Measurements from ENCODE around the gene SRPK1.

The SRPK1 gene

DNA sequence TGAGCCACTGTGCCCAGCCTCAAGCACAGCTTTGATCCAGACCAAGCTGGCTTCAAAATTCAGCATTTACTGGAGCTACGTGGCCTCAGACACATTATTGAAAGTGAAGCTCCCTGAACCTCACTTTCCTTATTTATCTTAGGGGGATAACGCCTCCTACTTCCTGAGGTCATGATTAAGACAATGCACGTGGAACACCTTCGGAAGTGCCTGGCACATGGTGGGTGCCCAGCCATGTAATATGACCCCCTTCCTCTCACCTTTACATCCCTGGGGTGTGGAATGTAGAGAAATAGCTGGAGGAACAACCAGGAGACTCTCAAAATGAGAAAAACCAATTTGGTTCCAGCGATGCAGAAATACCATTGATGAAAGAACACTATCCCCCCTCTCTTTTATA is 122.2 kb downstream of the SRPK1 start:
- no peak overlapping the region for H3K18ac ChIP-seq (ENCODE audit: low read length)
- H3K27me3 ChIP-seq (ENCODE audit: insufficient read depth, low read length), result no peaks in the 10 kb centered on the region
- H2AFZ ChIP-seq (ENCODE audit: insufficient read depth, low read length, poor library complexity), result no peak overlapping the region
- H4K12ac ChIP-seq (ENCODE audit: low read depth, low read length), result no peak overlapping the region
- no peak overlapping the region for H3K4me2 ChIP-seq (ENCODE audit: low read length)
- WGBS (ENCODE audit: extremely low coverage, insufficient coverage, insufficient read length), result no CpG with 5 or more reads among the region's 5 CpGs
- H4K8ac ChIP-seq (ENCODE audit: low read depth, low read length), result no peak overlapping the region
- H3K9ac ChIP-seq (ENCODE audit: low read length), result no peak overlapping the region
- H2BK120ac ChIP-seq (ENCODE audit: insufficient read depth, low read length, poor library complexity), result no peak overlapping the region
- H3K9me3 ChIP-seq (ENCODE audit: insufficient read depth, low read depth, low read length), result no peaks in the 10 kb centered on the region
- DNase-seq, result no peak
- no peak overlapping the region for H2BK5ac ChIP-seq (ENCODE audit: low read depth, low read length, poor library complexity)
- no peak overlapping the region for H4K91ac ChIP-seq (ENCODE audit: low read depth, low read length)
- H3K14ac ChIP-seq (ENCODE audit: low read length), result no peak overlapping the region
- no peaks in the 10 kb centered on the region for H3K79me2 ChIP-seq (ENCODE audit: control insufficient read depth, insufficient read depth, low read length, poor library complexity)
- H3K4me1 ChIP-seq (ENCODE audit: control insufficient read depth in 1 of 2, insufficient read depth in 2 of 2, low read length in 2 of 2), result no peaks in the 10 kb centered on the region
- no peak overlapping the region for H2AK5ac ChIP-seq (ENCODE audit: low read length)
- no peaks in the 10 kb centered on the region for H3K36me3 ChIP-seq (ENCODE audit: control insufficient read depth in 1 of 2, insufficient read depth in 2 of 2, low read length in 2 of 2)
- H3K23ac ChIP-seq (ENCODE audit: low read length), result no peak overlapping the region
- H3K27ac ChIP-seq (ENCODE audit: low read depth, low read length), result no peak overlapping the region
- no peaks in the 10 kb centered on the region for H3K79me1 ChIP-seq (ENCODE audit: low read length)
- no peak overlapping the region for H3K4ac ChIP-seq (ENCODE audit: low read depth, low read length)
- no peak overlapping the region for H3K4me3 ChIP-seq (ENCODE audit: low read depth, low read length)
- H2BK12ac ChIP-seq (ENCODE audit: low read length), result no peak overlapping the region

DNA sequence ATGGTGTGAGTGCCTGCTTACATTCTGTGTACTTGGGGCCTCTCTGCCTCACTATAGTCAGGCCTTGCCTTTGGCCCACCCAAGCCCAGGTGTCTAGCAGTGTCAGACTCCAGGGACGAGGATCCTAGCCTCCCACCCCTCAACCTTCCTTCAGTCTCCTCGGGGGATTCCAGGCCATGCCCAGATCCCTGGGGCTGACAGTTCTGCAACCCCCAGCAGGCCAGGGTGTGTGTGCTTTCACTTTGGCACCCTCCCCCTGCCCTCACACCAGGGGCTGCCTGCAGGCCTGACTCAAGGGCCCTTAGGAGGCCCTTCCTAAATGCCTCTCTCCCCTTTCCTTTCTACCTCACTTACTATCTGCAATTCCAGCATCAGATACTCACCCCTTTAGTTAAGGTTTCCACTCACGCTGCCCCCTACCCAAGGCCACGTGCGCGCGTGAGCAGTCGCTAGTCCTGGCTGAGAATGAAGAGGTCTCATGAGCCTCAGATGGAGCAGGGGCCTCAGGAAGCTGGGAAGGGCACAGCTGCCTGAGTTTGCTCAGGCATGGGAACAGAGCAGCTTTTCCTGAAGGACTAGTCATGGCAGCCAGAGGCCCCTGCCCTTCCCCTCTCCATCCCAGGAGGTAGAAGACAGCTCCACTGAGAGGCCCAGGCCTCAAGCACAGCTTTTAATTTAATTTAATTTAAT is 122.9 kb downstream of the SRPK1 start:
- Histone ChIP-seq H3K27me3 (ENCODE audit: insufficient read depth, low read length) (no peaks in the 10 kb centered on the region), H3K4me1 (ENCODE audit: control insufficient read depth in 1 of 2, insufficient read depth in 2 of 2, low read length in 2 of 2) (no peaks in the 10 kb centered on the region), H2BK12ac (ENCODE audit: low read length) (no peak overlapping the region), H3K23ac (ENCODE audit: low read length) (no peak overlapping the region), H4K12ac (ENCODE audit: low read depth, low read length) (no peak overlapping the region), H3K18ac (ENCODE audit: low read length) (no peak overlapping the region), H4K8ac (ENCODE audit: low read depth, low read length) (no peak overlapping the region), H3K14ac (ENCODE audit: low read length) (no peak overlapping the region), H3K36me3 (ENCODE audit: control insufficient read depth in 1 of 2, insufficient read depth in 2 of 2, low read length in 2 of 2) (no peaks in the 10 kb centered on the region), H3K79me2 (ENCODE audit: control insufficient read depth, insufficient read depth, low read length, poor library complexity) (no peaks in the 10 kb centered on the region), H4K91ac (ENCODE audit: low read depth, low read length) (no peak overlapping the region), H3K27ac (ENCODE audit: low read depth, low read length) (no peak overlapping the region), H2BK120ac (ENCODE audit: insufficient read depth, low read length, poor library complexity) (no peak overlapping the region), H3K4ac (ENCODE audit: low read depth, low read length) (no peak overlapping the region), H2BK5ac (ENCODE audit: low read depth, low read length, poor library complexity) (no peak overlapping the region), H3K9ac (ENCODE audit: low read length) (peak overlapping the region; percentile 20), H3K9me3 (ENCODE audit: insufficient read depth, low read depth, low read length) (no peaks in the 10 kb centered on the region), H3K4me3 (ENCODE audit: low read depth, low read length) (no peak overlapping the region), H3K79me1 (ENCODE audit: low read length) (no peaks in the 10 kb centered on the region), H2AFZ (ENCODE audit: insufficient read depth, low read length, poor library complexity) (no peak overlapping the region), H2AK5ac (ENCODE audit: low read length) (no peak overlapping the region), H3K4me2 (ENCODE audit: low read length) (no peak overlapping the region)
- no peak for DNase-seq
- WGBS (ENCODE audit: extremely low coverage, insufficient coverage, insufficient read length), result no CpG with 5 or more reads among the region's 8 CpGs

DNA sequence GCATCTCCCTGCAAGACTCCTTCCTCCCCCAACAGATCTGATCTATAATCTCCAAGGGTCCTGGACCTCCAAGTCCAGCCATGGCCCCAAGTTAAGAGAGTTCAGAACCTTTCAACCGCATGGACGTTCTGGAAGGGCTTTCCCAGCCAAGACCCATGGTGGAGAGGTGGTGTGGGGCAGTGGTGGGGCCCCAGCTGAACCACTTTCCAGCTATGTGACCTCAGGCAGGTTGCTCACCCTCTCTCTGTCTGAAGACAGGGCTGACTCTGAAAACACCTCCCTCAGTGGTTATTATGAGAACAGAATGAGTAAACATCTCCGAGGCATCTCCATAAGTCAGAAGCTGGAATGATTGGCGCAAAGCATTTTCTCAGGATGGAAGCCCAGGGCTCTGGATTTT is 124.7 kb downstream of the SRPK1 start:
- Histone ChIP-seq H4K91ac (ENCODE audit: low read depth, low read length) (no peak overlapping the region), H3K9me3 (ENCODE audit: insufficient read depth, low read depth, low read length) (no peaks in the 10 kb centered on the region), H3K9ac (ENCODE audit: low read length) (no peak overlapping the region), H3K23ac (ENCODE audit: low read length) (no peak overlapping the region), H4K8ac (ENCODE audit: low read depth, low read length) (no peak overlapping the region), H2BK12ac (ENCODE audit: low read length) (no peak overlapping the region), H3K4ac (ENCODE audit: low read depth, low read length) (no peak overlapping the region), H3K4me1 (ENCODE audit: control insufficient read depth in 1 of 2, insufficient read depth in 2 of 2, low read length in 2 of 2) (no peaks in the 10 kb centered on the region), H2AFZ (ENCODE audit: insufficient read depth, low read length, poor library complexity) (no peak overlapping the region), H3K14ac (ENCODE audit: low read length) (no peak overlapping the region), H2AK5ac (ENCODE audit: low read length) (no peak overlapping the region), H2BK120ac (ENCODE audit: insufficient read depth, low read length, poor library complexity) (no peak overlapping the region), H3K79me2 (ENCODE audit: control insufficient read depth, insufficient read depth, low read length, poor library complexity) (no peaks in the 10 kb centered on the region), H3K18ac (ENCODE audit: low read length) (no peak overlapping the region), H3K79me1 (ENCODE audit: low read length) (no peaks in the 10 kb centered on the region), H3K27me3 (ENCODE audit: insufficient read depth, low read length) (no peaks in the 10 kb centered on the region), H2BK5ac (ENCODE audit: low read depth, low read length, poor library complexity) (no peak overlapping the region), H3K4me3 (ENCODE audit: low read depth, low read length) (no peak overlapping the region), H3K36me3 (ENCODE audit: control insufficient read depth in 1 of 2, insufficient read depth in 2 of 2, low read length in 2 of 2) (no peaks in the 10 kb centered on the region), H3K4me2 (ENCODE audit: low read length) (no peak overlapping the region), H3K27ac (ENCODE audit: low read depth, low read length) (no peak overlapping the region), H4K12ac (ENCODE audit: low read depth, low read length) (no peak overlapping the region)
- no CpG with 5 or more reads among the region's 4 CpGs for WGBS (ENCODE audit: extremely low coverage, insufficient coverage, insufficient read length)
- DNase-seq, result no peak

DNA sequence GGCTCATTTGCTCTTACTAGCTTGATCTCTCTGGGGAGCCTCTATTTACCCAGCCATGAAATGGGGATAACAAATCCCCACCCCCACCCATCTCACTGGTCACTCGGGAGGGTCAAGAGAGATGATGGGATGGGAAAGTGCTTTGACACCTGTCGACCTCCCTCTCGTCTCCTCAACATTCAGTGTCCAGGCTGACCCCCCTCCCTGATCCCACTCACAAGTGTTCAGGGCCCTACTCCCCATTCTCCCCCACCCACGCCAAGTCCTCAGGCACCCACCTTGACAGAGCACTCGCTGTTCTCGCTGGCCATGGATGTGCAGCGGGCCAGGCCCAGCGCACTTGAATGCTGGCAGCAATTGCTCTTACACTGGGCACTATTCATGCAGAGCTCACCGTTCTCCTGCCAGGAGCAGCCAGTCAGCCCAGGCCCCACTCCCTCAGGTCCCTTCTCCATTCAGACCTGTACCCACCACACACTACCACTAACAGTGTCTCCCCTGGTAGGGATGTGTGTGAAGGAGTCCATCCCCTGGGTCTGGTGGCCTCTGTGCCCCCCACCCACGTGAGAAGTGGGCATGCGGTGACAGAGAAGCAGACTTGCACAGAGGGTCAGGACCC is 125.3 kb downstream of the SRPK1 start:
- H3K9ac ChIP-seq (ENCODE audit: low read length), result no peak overlapping the region
- no peak overlapping the region for H3K23ac ChIP-seq (ENCODE audit: low read length)
- WGBS (ENCODE audit: extremely low coverage, insufficient coverage, insufficient read length), result no CpG with 5 or more reads among the region's 11 CpGs

More for the DNA sequence above, 125.3 kb downstream of the SRPK1 start:
- Histone ChIP-seq H2BK120ac (ENCODE audit: insufficient read depth, low read length, poor library complexity) (no peak overlapping the region), H4K91ac (ENCODE audit: low read depth, low read length) (no peak overlapping the region), H3K36me3 (ENCODE audit: control insufficient read depth in 1 of 2, insufficient read depth in 2 of 2, low read length in 2 of 2) (no peaks in the 10 kb centered on the region), H2AK5ac (ENCODE audit: low read length) (no peak overlapping the region), H3K4me3 (ENCODE audit: low read depth, low read length) (no peak overlapping the region), H2BK12ac (ENCODE audit: low read length) (no peak overlapping the region), H3K27ac (ENCODE audit: low read depth, low read length) (no peak overlapping the region), H4K8ac (ENCODE audit: low read depth, low read length) (no peak overlapping the region), H2BK5ac (ENCODE audit: low read depth, low read length, poor library complexity) (no peak overlapping the region), H3K18ac (ENCODE audit: low read length) (no peak overlapping the region), H2AFZ (ENCODE audit: insufficient read depth, low read length, poor library complexity) (no peak overlapping the region), H3K27me3 (ENCODE audit: insufficient read depth, low read length) (no peaks in the 10 kb centered on the region), H3K9me3 (ENCODE audit: insufficient read depth, low read depth, low read length) (no peaks in the 10 kb centered on the region), H4K12ac (ENCODE audit: low read depth, low read length) (no peak overlapping the region), H3K79me2 (ENCODE audit: control insufficient read depth, insufficient read depth, low read length, poor library complexity) (no peaks in the 10 kb centered on the region), H3K14ac (ENCODE audit: low read length) (no peak overlapping the region), H3K4me1 (ENCODE audit: control insufficient read depth in 1 of 2, insufficient read depth in 2 of 2, low read length in 2 of 2) (no peaks in the 10 kb centered on the region), H3K4ac (ENCODE audit: low read depth, low read length) (no peak overlapping the region), H3K79me1 (ENCODE audit: low read length) (no peaks in the 10 kb centered on the region), H3K4me2 (ENCODE audit: low read length) (no peak overlapping the region)
- DNase-seq, result no peak

Data from trophoblast cell (in vitro differentiated cells and primary cell).